Stimulated activated CD8-positive, alpha-beta memory T cell treated with anti-CD3 and anti-CD28 coated beads, Interleukin-7, amount 100 ng/mL, for 1 hour (primary cell): ENCODE data around the gene CDHR5.

Experiments used
- DNase-seq, 2 donors: peaks; one replicate each; pipeline ENCODE4 v3.0.0-alpha.2; 2020; ENCODE audit warnings: low read depth in 2 of 2

Gene CDHR5

DNA sequence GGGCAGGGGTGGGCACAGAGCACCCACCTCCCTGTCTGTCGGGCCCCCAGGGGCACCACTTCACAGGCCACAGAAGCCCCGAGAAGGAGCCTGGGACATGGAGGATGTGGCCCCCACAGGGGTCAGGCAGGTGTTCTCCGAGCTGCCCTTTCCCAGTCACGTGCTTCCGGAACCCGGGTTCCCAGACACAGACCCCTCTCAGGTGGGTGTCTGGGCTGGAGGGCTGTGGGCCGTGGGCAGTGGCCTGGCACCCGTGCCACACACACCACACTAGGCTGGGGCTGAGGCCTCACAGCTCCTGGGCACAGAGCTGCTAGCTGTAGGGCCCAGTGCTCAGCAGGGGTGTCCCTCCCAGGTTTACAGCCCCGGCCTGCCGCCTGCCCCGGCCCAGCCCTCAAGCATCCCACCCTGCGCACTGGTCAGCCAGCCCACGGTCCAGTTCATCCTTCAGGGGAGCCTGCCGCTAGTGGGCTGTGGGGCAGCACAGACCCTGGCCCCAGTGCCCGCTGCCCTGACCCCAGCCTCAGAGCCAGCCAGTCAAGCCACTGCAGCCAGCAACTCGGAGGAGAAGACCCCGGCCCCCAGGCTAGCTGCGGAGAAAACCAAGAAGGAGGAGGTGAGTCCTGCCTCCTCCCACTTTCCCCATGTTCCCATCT, 14.5 kb downstream of the CDHR5 start:
- no peak for DNase-seq

DNA sequence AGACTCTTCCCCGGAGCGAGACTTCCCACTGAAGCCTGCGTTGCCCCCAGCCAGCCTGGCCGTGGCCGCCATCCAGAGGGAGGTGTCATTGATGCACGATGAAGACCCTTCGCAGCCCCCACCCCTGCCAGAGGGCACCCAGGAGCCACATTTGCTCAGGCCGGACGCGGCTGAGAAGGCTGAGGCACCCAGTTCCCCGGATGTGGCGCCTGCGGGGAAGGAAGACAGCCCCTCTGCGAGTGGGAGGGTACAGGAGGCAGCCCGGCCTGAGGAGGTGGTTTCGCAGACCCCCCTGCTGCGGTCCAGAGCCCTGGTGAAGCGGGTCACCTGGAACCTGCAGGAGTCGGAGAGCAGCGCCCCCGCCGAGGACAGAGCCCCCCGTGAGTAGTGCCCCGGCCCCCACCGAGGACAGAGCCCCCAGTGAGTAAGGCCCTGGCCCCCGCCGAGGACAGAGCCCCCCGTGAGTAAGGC, 15.4 kb downstream of the CDHR5 start:
- DNase-seq = no peak

- DNase-seq = no peak
Measured at GRCh38 chr11:608791-609251, 15.9 kb downstream of the CDHR5 start.

- DNase-seq = no peak
Measured at GRCh38 chr11:607971-608659, 16.6 kb downstream of the CDHR5 start.

GRCh38 chr11:607020-607780, 17.6 kb downstream of the CDHR5 start:
- DNase-seq = no peak

- no peak for DNase-seq
Measured at GRCh38 chr11:606245-606644, 18.5 kb downstream of the CDHR5 start.

GRCh38 chr11:605286-606129, 19.2 kb downstream of the CDHR5 start:
- DNase-seq = no peak

GRCh38 chr11:603154-603553, 21.6 kb downstream of the CDHR5 start:
- no peak for DNase-seq

DNA sequence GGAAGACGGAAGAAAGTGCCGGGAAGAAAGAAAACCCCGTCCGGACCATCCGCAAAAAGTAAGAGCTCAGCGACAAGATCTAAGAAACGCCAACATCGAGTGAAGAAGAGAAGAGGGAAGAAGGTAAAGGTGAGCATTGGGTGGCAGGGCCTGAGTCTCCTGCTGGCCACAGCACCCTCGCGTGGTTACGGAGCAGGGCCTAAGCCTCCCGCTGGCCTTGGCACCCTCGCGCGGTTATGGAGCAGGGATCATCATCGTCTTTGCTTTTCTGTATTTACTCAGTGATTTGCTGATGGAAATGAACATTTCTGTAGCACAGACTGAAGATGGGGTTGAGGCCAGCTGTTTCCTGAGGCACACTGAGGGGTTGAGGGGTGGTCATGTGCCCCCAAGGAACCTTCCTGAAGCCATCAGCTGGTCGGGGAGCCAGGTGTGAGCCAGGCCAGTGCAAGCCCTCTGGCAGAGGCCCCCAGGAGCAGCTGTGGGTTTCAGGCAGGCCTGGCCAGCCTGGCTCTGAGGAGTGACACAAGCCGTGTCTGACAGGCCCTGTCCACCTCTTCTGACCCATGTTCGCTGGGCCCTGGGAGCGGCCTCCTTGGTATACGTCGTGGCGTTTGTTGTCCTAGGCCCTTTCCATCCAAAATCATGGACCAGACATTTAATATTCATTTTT, 23.0 kb downstream of the CDHR5 start:
- DNase-seq = no peak

DNA sequence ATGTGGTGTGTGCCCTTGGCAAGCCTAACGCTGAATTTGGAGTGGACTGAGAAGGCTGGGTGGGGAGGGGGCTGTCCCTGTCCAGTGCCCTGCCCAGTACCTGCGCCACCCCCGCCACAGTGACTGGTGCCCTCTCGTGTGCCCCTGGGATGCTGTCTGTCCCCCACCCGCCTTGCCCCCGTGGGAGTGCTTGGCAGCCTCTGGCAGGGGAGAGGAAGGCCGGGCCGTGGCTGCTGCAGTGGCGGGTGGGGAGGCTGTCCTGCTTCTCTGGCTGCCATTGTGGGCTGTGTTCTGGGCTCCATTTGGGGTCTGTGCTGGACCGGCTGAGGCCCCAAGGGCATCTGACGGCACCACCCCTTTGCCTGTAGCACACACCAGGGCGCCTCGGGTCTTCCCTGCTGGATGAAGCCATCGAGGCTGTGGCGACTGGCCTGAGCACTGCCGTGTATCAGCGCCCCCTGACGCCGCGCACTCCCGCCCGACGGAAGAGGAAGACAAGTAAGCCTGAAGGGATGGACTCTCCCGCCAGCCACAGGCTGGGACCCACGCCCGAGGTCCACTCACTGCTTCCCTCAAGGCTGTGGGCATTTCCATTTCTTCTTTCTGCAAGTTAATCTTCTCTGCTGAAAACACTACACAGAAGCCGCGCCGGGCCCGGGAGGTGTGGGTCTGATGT, 26.6 kb downstream of the CDHR5 start:
- DNase-seq = no peak

GRCh38 chr11:597166-597725, 27.5 kb downstream of the CDHR5 start:
- DNase-seq = no peak

DNA sequence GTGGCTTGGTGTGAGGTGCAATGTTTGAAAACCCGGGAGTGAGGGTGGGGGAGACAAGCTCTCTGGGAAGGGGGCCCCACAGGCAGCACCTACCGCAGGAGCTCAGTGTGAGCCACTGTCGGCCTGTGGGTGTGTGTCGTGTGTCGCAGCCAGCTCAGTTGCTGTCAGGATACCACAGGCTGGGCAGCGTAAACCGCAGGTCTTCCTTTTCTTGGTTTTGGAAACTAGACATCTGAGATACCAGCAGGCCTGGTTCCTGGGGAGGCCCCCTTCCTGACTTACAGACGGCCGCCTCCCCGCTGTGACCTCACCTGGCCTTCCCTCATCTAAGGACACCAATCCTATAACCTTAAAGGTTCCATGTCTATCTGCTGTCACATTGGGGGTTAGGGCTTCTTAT, 28.4 kb downstream of the CDHR5 start:
- DNase-seq = no peak

GRCh38 chr11:595400-595799, 29.4 kb downstream of the CDHR5 start:
- DNase-seq = no peak

- DNase-seq = no peak
Measured at GRCh38 chr11:593347-593746, 31.4 kb downstream of the CDHR5 start.

GRCh38 chr11:592918-593317, 31.8 kb downstream of the CDHR5 start:
- no peak for DNase-seq

- no peak for DNase-seq
Measured at GRCh38 chr11:592501-592900, 32.3 kb downstream of the CDHR5 start.

- no peak for DNase-seq
Measured at GRCh38 chr11:590997-591396, 33.8 kb downstream of the CDHR5 start.

- no peak for DNase-seq
Measured at GRCh38 chr11:589798-590197, 35.0 kb downstream of the CDHR5 start.

GRCh38 chr11:587978-588380, 36.8 kb downstream of the CDHR5 start:
- DNase-seq = peak in 1 of 2 donors; percentile 44

GRCh38 chr11:587546-587945, 37.2 kb downstream of the CDHR5 start:
- no peak for DNase-seq
